ENCODE results near the gene ARF5.

- TF ChIP-seq CTCF (IDR thresholded peaks at IDR 0.05) (no peak), ZFX (IDR thresholded peaks at IDR 0.05; ENCODE audit: borderline replicate concordance) (no peak)
These were observed 3.4 kb downstream of the ARF5 start for GRCh38 chr7:127591591-127591990.

All from 22Rv1 (cell line).